ENCODE measurements around the gene ALDH9A1. TPM values are rescaled to one million over a fixed set of nuclear protein-coding genes. Genes with fewer than 3 reads are reported as not detected.
"Not testable (repeated sequence)": the region's sequence is repeated elsewhere in the genome, so short reads cannot be mapped to it uniquely, and the experiment has no call there.

Gene ALDH9A1
- total RNA-seq, 2 donors from 2014 or later, result 23.9 to 31.6 TPM

DNA sequence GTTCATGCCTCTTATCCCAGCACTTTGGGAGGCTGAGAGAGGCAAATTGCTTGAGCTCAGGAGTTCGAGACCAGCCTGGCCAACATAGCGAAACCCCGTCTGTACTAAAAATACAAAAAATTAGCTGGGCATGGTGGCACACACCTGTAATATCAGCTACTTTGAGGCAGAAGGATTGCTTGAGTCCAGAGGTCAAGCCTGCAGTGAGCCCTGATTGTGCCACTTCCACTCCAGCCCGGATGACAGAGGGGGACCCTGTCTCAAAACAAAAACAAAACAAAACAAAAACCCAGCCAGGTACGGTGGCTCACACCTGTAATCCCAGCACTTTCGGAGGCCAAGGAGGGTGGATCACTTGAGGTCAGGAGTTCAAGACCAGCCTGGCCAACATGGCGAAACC is 60.2 kb downstream of the ALDH9A1 start:
- H3K9me3 Mint-ChIP-seq; ATAC-seq; DNase-seq (ENCODE audit: low spot score in 2 of 2); H3K36me3 Mint-ChIP-seq; H3K27ac Mint-ChIP-seq: not testable (repeated sequence)

DNA sequence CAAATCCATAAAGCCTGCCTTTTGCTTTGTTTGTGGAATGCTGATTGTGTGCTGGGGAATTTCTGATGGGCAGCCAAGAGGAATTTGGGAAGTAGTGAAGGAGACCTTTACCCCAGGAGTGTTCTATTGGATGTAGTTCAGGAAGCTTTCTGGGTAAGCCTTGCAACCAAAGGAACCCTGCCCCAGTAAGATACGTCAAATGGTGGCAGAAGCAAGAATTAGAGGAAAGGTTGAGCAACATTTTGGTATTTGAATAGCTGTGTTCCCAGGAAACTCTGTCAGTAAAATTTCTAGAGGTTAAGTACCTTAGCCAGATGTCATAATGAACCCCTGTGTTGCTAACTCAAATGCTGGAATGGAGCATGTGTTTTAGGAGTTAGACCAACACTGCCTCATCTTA is 60.9 kb downstream of the ALDH9A1 start:
- no peak for ATAC-seq

DNA sequence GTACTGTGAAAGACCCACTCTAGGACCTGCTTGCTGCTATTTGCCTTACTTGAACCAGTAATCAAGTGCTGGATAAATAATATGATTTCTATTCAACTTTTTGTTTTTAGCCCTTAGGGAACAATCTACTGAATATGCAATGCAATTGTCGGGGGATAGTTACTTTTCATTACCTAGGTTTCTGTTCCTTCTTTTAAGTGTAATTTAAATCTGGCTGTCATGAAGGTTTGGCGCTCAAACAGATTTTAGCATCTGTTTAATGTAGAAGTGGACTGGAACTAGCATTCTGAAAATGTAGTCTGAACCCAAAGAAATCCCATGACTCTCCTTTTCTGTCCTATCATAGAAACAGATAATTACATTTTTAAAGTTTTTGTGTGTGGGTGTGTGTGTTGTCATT is 62.5 kb downstream of the ALDH9A1 start:
- Mint-ChIP-seq H3K36me3 (no peaks in the 10 kb centered on the region), H3K27ac (no peak overlapping the region), H3K9me3 (no peaks in the 10 kb centered on the region)
- ATAC-seq (no peak), DNase-seq (ENCODE audit: low spot score in 2 of 2) (no peak)

More for the DNA sequence above, 60.9 kb downstream of the ALDH9A1 start:
- no peak for DNase-seq (ENCODE audit: low spot score in 2 of 2)
- H3K27ac Mint-ChIP-seq, result no peak overlapping the region
- no peaks in the 10 kb centered on the region for H3K36me3 Mint-ChIP-seq
- no peaks in the 10 kb centered on the region for H3K9me3 Mint-ChIP-seq

DNA sequence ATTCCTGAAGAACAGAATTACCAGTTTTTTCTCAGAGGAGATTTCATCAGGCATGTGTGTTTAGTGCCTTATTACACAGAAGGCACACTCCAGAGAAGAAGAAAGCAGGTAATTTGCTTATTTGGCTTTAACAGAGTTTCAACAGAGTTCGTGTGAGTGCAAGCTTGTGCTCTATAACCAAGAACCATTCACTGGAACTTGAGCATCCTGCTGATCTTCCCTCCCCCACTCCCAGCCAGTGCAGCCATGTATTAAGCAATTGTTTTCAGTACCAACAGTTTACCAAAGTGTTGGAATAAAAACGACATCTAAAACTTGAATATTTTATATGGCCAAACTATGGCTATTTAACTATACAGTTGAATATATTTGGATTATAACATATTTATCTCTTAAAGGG is 63.0 kb downstream of the ALDH9A1 start:
- Mint-ChIP-seq H3K36me3 (no peaks in the 10 kb centered on the region), H3K9me3 (no peaks in the 10 kb centered on the region), H3K27ac (no peak overlapping the region)
- no peak for DNase-seq (ENCODE audit: low spot score in 2 of 2)
- no peak for ATAC-seq

DNA sequence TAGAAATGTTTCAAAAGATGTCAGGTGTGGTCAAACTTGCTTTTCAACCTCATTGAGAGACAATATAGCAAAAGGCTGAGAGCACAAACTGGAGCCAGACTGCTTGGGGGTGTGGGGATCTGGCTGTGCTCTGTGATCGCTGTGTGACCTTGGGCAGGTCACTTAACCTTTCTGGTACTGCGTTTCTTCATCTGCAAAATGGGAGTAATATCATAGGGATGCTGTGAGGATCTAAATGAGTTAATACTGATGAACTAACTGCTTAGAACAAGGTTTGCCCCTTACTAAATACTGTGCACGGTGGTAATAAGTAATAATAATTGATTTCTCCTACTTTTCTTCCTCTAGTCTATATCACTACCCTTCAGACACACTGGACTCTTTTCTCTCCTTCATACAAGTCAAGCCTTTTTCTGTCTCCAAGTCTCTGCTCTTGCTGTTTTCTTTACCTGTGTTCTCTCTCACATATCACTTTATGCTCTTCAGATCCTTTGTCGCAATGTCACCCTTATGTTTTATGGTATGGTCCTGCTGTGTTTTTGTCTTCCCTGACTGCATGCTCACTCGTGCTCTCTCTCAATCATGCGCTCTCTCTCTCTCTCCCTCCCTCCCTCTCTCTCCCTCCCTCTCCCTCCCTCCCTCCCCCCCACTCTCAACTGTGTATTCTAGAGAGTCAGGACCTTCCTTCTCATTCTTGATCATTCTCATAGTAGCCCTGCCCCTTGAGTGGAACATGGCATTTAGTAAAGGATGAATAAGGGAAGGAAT is 64.0 kb downstream of the ALDH9A1 start:
- ATAC-seq, result no peak
- Mint-ChIP-seq H3K27ac (no peak overlapping the region), H3K9me3 (no peaks in the 10 kb centered on the region), H3K36me3 (no peaks in the 10 kb centered on the region)
- no peak for DNase-seq (ENCODE audit: low spot score in 2 of 2)

DNA sequence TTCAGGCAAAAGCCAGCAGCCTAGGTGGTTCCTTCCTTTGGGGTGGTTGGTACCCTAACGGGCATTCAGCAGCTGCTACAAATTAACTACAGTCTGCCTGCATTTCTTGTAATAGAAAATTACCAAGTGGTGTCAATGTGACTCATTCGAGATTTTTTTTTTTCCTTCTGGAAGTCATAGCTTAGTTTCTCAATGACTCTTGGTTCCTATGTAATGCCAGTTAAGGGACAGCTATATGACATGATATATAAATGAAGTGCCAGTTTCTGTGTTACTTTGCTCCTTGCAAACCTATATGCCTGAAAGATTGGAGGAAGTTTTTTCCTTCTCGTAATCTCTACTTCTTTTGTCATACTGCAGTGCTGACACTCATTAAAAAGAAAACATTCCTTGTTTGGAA is 64.7 kb downstream of the ALDH9A1 start:
- ATAC-seq, result peak; percentile 5 to 34
- DNase-seq (ENCODE audit: low spot score in 2 of 2), result peak in 1 of 2 donors; percentile 12
- no peaks in the 10 kb centered on the region for H3K9me3 Mint-ChIP-seq
- H3K36me3 Mint-ChIP-seq, result no peaks in the 10 kb centered on the region
- H3K27ac Mint-ChIP-seq, result no peak overlapping the region

DNA sequence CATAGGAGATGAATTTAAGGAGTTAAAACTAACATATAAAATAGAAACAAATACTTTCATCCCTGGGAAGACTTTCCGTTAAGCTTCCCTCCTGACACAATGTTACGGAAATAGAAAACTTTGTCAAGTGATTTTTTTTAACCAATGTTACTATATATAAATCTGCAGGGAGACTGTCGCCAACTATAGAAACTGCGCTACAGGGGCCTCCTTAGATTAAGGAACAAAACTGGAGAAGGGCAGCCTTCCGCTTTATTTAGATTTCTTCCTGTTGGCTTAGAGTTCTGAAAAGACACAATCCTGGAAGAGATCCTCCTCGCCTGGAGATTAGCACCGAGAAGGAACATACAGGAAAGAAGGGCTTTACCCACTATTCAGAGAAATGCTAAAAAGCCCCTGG is 65.9 kb downstream of the ALDH9A1 start:
- Mint-ChIP-seq H3K9me3 (no peaks in the 10 kb centered on the region), H3K27ac (no peak overlapping the region), H3K36me3 (no peaks in the 10 kb centered on the region)
- DNase-seq (ENCODE audit: low spot score in 2 of 2) (no peak), ATAC-seq (no peak)

DNA sequence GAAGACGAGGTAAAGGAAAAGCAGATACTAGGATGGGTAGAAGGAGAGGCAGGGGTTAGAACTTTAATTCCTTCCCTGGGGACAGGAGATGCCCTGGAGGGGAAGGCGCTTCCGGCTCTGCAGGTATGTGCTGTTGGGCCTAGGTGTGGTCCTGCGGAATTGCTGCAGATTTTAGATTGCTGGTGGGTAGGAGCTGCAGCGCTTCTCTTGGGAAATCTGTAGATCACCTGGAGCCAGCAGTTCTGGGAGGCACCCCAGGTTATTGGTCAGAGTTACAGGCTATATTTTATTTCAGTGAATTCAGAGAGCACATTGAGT is 66.3 kb downstream of the ALDH9A1 start:
- ATAC-seq, result no peak
- no peaks in the 10 kb centered on the region for H3K9me3 Mint-ChIP-seq
- no peak for DNase-seq (ENCODE audit: low spot score in 2 of 2)
- no peaks in the 10 kb centered on the region for H3K36me3 Mint-ChIP-seq
- no peak overlapping the region for H3K27ac Mint-ChIP-seq

DNA sequence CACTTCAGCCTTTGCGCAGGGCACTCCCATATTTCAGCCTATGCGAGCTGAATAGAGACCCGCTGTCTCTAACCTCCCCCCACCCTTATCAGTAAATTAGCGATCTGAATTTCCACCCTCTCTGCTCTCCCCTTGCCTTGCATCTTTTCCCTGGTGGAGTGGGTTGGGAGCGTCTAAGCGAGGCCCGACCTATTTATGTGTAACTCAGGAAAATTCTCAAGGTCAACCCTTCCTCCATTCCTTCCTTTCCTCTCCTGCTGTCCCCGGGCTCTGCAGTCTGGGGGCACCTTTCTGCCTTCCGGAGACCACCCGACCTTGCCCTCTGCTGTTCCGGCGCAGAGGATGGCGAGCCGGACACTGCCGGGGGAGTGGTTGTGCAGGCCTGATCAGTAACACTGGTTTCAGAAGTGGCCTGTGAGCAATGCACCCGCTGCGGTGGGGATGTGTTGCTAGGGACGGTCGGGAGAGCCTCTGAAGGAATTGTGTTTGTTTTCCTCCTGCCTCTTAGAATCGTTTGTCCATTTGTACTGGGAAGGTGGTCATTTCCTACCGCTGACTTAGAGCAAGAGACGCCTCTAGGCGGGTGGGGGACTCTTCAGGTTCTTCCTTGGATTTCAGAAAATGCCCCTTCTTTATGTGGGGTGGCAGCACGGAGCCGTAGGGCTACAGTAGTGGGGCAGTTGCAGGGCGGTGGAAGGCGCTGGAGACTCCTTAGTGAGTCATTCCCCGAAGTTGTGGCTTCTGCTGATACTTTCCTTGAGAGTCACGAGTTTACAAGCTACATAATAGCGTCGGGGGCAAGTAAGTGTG is 66.8 kb downstream of the ALDH9A1 start:
- ATAC-seq, result peak; percentile 54 to 65
- peak; percentile 47 to 80 for DNase-seq (ENCODE audit: low spot score in 2 of 2)
- Mint-ChIP-seq H3K27ac (no peak overlapping the region), H3K9me3 (no peaks in the 10 kb centered on the region), H3K36me3 (no peaks in the 10 kb centered on the region)

DNA sequence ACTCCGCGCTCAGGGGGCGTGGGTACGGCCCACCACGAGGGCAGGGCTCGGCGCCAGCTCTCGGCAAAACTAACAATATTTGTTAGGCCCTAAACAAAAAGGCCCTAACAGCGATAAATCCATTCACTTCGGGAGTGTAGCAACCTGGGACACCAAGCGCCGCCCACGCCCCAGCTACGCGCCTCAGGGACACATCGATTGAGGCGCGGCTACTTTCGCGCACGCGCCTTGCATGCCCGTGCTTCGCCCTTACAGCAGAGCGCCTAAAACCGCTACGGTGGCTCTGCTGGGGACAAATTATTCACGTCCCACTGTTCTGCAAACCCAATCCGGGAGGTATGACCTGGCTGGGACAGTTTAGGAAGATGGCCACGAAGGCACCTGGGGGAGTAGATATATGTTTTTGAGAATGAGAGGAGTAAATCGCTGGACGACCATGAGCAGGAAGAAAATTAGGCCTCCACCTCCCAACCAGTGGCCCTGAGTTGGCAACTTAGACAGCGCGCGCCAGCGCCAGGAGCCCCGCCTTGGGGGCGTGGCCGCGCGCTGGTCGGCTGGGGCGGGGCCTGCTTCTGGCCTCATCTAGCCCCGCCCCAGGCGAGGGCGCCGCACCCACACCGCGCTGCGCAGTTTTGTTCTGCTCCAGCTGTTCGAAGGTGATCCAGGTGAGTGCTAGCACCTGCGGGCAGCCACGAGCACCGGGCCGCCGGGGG is 67.6 kb downstream of the ALDH9A1 start, which contains the start of gene MGST3:
Gene MGST3, plus strand, starts transcription at position 606 of the 713 bp plus-strand sequence. CDS start 18,614 bp downstream, outside the sequence.
- Mint-ChIP-seq H3K36me3 (no peaks in the 10 kb centered on the region), H3K9me3 (no peaks in the 10 kb centered on the region), H3K27ac (no peak within 1 kb of the TSS)
- ATAC-seq (peak; percentile 84 to 90), DNase-seq (ENCODE audit: low spot score in 2 of 2) (peak; percentile 92 to 96)

DNA sequence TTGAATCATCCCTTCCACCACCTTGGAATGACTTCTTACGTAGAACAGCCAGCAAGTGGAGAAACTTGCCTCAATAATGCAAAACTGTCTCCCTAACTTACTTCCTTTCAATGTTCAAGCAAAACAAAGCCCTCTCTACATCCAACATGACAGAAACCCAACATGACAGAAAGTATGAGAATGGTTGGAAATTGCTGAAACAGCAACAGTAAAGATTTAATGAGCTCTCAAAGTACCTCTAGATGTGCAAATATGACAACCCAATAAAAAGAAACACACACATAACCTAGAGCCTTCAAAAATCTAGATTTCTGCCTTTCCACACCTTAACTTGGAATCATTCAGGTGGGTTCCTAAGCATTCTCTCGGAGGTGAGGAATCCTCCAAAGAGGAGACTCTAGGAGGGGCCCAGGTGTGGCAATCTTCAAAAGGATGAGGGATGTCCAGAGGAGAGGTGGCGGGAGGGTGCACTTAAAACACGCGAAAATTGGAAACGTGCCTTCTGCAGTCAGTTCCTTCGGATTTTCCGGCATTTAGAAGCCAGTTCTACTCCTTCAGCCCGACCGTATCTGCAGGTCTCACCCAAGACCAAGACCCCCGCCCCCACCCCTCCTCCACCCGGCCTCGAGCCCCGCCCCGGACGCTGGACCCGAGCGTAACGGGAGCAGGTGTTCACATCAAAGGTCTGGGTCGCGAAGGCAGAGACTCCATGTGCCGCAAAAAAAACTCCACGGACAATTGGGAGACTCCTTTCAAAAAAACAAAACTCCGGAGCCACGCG is 68.3 kb downstream of the ALDH9A1 start:
- no peak for DNase-seq (ENCODE audit: low spot score in 2 of 2)
- H3K27ac Mint-ChIP-seq, result no peak overlapping the region
- H3K36me3 Mint-ChIP-seq, result no peaks in the 10 kb centered on the region
- ATAC-seq, result peak in 1 of 2 donors; percentile 0
- no peaks in the 10 kb centered on the region for H3K9me3 Mint-ChIP-seq

DNA sequence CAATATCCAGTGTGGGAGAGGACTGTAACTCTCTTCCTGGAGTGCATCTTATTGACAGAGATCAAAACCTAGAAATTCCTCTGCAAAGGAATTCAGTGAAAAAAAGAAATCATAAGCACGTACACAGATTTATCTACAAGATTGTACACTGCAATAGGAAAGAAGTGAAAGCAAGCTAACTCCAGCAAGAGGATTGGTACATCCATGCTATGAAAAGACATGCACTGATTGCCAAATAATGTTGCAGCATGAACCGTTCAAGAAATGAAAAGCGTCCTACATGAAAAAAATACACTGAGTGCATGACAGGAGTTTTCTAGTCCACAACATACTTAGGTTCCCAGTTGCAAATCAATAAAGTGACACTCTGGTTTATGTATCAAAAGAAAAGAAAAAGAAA is 69.2 kb downstream of the ALDH9A1 start:
- Mint-ChIP-seq H3K27ac (no peak overlapping the region), H3K9me3 (no peaks in the 10 kb centered on the region), H3K36me3 (no peaks in the 10 kb centered on the region)
- ATAC-seq, result no peak
- no peak for DNase-seq (ENCODE audit: low spot score in 2 of 2)

DNA sequence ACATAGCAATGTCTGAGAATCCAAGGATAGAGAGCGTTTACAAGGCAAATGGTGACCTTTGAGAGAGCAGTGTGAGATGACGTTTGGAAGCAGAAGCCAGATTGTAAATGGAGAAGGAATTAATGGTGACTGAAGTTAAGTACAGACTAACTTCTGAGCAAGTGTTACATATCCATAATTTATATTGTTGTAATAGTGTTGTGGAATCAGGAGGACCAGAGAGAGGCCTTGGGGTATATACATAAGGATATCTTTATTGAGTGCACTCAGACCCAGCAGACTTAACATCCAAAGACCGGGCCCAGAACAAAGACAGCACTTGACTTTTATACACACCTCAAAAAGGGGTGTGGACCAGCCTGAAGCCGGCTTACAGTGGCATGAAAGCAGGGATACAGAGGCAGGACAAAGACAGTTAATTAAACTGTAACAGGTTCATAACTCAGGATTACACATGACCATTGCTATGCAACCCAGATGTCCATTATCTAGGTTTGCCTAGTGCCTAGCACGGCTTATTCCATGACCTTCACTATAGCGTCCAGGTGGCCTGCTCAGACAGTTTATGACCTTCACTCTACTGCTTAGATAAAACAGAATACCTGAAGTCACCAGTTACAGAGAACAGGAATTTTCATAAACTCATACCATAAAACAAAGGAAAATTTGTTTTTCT is 70.1 kb downstream of the ALDH9A1 start:
- H3K9me3 Mint-ChIP-seq, result no peaks in the 10 kb centered on the region
- H3K27ac Mint-ChIP-seq, result no peak overlapping the region
- DNase-seq (ENCODE audit: low spot score in 2 of 2), result no peak
- H3K36me3 Mint-ChIP-seq, result no peaks in the 10 kb centered on the region
- no peak for ATAC-seq

DNA sequence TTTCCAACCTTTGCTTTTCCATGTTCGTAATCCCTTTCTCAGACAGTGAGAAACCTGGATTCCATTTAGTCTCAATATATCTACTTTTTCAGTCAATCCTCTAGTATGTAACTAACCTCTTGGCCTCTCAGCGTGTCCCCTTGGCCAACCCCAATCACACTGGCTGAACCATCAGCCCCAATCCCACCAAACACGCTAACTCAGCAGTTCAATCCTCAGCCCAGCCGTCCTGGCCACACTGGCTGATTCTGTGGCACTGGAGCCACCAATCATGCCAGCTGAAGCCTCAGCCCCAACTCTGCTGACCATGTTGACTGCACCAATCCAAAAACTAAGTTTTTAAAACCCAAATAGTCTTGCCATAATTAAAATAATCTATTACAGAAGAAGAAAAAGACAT is 73.9 kb downstream of the ALDH9A1 start:
- DNase-seq (ENCODE audit: low spot score in 2 of 2), result no peak
- ATAC-seq, result no peak
- Mint-ChIP-seq H3K36me3 (no peaks in the 10 kb centered on the region), H3K9me3 (no peaks in the 10 kb centered on the region), H3K27ac (no peak overlapping the region)

DNA sequence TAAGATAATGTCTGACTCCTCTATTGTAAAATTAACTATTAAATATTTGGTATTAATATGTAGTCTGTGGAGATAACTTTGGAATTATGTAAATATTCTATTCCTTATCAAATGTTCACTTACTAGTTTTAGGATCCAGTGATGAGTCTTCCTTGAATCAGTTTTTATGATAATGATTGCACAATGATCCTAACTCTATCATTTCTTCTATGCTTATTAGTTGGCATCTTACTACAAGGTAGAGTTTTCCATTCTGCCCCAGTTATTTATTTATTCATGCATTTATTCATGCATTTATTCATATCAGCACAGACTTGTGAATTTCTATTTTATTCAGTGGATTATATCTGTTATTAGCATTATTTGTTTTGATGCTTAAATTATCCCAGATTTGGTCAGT is 74.7 kb downstream of the ALDH9A1 start:
- ATAC-seq (no peak), DNase-seq (ENCODE audit: low spot score in 2 of 2) (no peak)
- Mint-ChIP-seq H3K27ac (no peak overlapping the region), H3K36me3 (no peaks in the 10 kb centered on the region), H3K9me3 (no peaks in the 10 kb centered on the region)

DNA sequence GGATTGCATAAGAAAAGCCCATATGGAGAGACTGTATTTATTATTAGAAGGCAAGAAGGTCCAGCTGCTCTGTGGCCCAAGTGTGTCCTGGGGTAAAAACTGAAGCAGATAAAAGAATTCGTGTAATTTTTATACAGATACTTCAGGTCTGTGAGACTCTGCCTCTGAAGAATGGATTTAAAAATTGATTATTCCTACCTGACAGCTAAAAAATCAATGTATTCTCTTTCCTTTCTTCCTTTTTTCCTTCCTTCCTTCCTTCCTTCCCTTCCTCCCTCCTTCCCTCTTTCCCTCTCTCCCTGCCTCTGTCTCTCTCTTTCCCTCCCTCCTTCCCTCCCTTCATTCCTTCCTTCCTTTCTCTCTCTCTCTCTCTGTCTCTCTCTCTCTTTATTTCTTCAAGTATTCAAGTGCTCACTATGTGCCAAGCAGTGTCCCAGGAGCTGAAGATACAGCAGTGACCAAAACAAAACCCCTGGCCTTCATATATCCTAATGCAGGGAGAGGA is 78.7 kb downstream of the ALDH9A1 start:
- DNase-seq (ENCODE audit: low spot score in 2 of 2) (no peak), ATAC-seq (no peak)
- no peaks in the 10 kb centered on the region for H3K9me3 Mint-ChIP-seq
- H3K27ac Mint-ChIP-seq, result no peak overlapping the region
- no peaks in the 10 kb centered on the region for H3K36me3 Mint-ChIP-seq
